Mesendoderm (in vitro differentiated cells): ENCODE measurements around the gene SPRR2A. TPM values are rescaled to one million over a fixed set of nuclear protein-coding genes. Genes with fewer than 3 reads are reported as not detected.

Source experiments
- DNase-seq: peaks from one replicate; pipeline ENCODE4 v3.0.0; 2013
- H2AK5ac ChIP-seq: 2 replicates; pipeline ENCODE4 v1.6.1; 2013; ENCODE audit warnings: low read length, inconsistent platforms
- H2BK120ac ChIP-seq: 2 replicates; pipeline ENCODE4 v1.6.1; 2013; ENCODE audit warnings: low read depth, mild to moderate bottlenecking, low read length, moderate library complexity, mixed read lengths
- H2BK15ac ChIP-seq: replicated peaks from 2 replicates; pipeline ENCODE4 v1.6.1; 2013; ENCODE audit warnings: low read depth, mild to moderate bottlenecking, moderate library complexity
- H2BK5ac ChIP-seq: 2 replicates; pipeline ENCODE4 v1.6.1; 2013; ENCODE audit warnings: low read length, inconsistent platforms
- H3K18ac ChIP-seq: 2 replicates; pipeline ENCODE4 v1.6.1; 2013; ENCODE audit warnings: mild to moderate bottlenecking, low read length, mixed read lengths
- H3K23ac ChIP-seq: one replicate; pipeline ENCODE4 v1.6.1; 2013; ENCODE audit warnings: low read length
- H3K27ac ChIP-seq: 2 replicates; pipeline ENCODE4 v1.5.1; 2013; ENCODE audit warnings: low read depth, mild to moderate bottlenecking, inconsistent platforms, low read length, moderate library complexity
- H3K27me3 ChIP-seq: 2 replicates; pipeline ENCODE4 v1.6.1; 2013; ENCODE audit warnings: low read length, control low read depth, mild to moderate bottlenecking, inconsistent platforms; ENCODE audit not compliant: insufficient read depth, poor library complexity
- H3K36me3 ChIP-seq: 2 replicates; pipeline ENCODE4 v1.6.1; 2013; ENCODE audit warnings: low read length, inconsistent platforms; ENCODE audit not compliant: control insufficient read depth, insufficient read depth
- H3K4ac ChIP-seq: one replicate; pipeline ENCODE4 v1.6.1; 2013; ENCODE audit warnings: low read depth, mild to moderate bottlenecking, low read length, moderate library complexity
- H3K4me1 ChIP-seq: 2 replicates; pipeline ENCODE4 v1.6.1; 2013; ENCODE audit warnings: low read depth, low read length, inconsistent platforms; ENCODE audit not compliant: control insufficient read depth
- H3K4me2 ChIP-seq: 2 replicates; pipeline ENCODE4 v1.6.1; 2013; ENCODE audit warnings: low read length
- H3K4me3 ChIP-seq: 2 replicates; pipeline ENCODE4 v1.5.1; 2013; ENCODE audit warnings: mild to moderate bottlenecking, low read length
- H3K56ac ChIP-seq: one replicate; pipeline ENCODE4 v1.6.1; 2013; ENCODE audit warnings: low read length
- H3K79me1 ChIP-seq: 2 replicates; pipeline ENCODE4 v1.6.1; 2013; ENCODE audit warnings: low read length, inconsistent platforms
- H3K79me2 ChIP-seq: 2 replicates; pipeline ENCODE4 v1.6.1; 2013; ENCODE audit warnings: mild to moderate bottlenecking, low read length; ENCODE audit not compliant: control insufficient read depth, insufficient read depth
- H3K9ac ChIP-seq: 2 replicates; pipeline ENCODE4 v1.6.1; 2013; ENCODE audit warnings: low read length, inconsistent platforms
- H4K5ac ChIP-seq: one replicate; pipeline ENCODE4 v1.6.1; 2013; ENCODE audit warnings: low read length
- H4K8ac ChIP-seq: one replicate; pipeline ENCODE4 v1.6.1; 2013; ENCODE audit warnings: low read depth, mild to moderate bottlenecking, control low read depth, low read length, moderate library complexity
- WGBS: extraction: QIAGEN DNeasy Blood & Tissue Kit; methylation state at CpG from one replicate; pipeline ENCODE4 v1.1.7; 2013; ENCODE audit warnings: low lambda C conversion rate, missing lambda C conversion rate; ENCODE audit not compliant: insufficient coverage; ENCODE audit errors: extremely low coverage; 5-methylcytosine and 5-hydroxymethylcytosine counted together
- polyA plus RNA-seq, 2 experiments: library from polyadenylated mRNA; stranded (reverse); fragments of 200-250 nt; gene quantifications; one replicate each; pipeline ENCODE4 v1.2.3, GENCODE V29; 2013

The SPRR2A gene
- polyA plus RNA-seq (2013, experiment 1 of 2): not detected
- 0.21 TPM for polyA plus RNA-seq (2013, experiment 2 of 2)

DNA sequence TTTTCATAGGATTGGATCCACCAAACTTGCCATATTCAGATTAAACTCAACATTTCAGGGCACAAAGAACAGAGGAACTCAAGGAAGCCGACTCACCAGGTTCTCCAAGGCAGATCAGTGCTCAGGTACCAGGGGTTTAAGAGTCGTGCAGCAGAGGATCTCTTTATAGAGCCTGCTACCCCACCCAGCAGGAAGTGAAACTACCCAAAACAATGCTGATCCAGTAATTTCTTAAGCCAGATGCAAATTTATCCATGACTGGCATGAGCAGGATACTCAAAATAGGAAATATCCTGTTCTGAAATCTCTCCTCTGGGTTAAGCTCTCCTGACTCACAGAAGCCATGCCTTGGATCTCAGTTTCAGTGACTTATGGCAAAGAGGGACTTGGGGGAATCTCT is at the start of gene SPRR2A:
SPRR2A (minus strand) TSS at position 138 of the 400 bp plus-strand sequence. CDS start 777 bp downstream, outside the sequence.
- no CpG with 5 or more reads among the region's 2 CpGs for WGBS
- Histone ChIP-seq H3K4ac (no peak within 1 kb of the TSS), H3K23ac (no peak within 1 kb of the TSS), H3K18ac (no peak within 1 kb of the TSS), H3K79me2 (no peaks in the 10 kb centered on the region), H4K8ac (no peak within 1 kb of the TSS), H2AK5ac (no peak within 1 kb of the TSS), H3K9ac (no peak within 1 kb of the TSS), H2BK120ac (no peak within 1 kb of the TSS), H3K4me3 (no peak within 1 kb of the TSS), H3K56ac (no peak within 1 kb of the TSS), H3K4me2 (no peak within 1 kb of the TSS), H3K27ac (no peak within 1 kb of the TSS), H3K36me3 (no peaks in the 10 kb centered on the region), H4K5ac (no peak within 1 kb of the TSS), H2BK5ac (no peak within 1 kb of the TSS), H2BK15ac (no peak within 1 kb of the TSS), H3K27me3 (no peaks in the 10 kb centered on the region), H3K79me1 (no peaks in the 10 kb centered on the region), H3K4me1 (no peaks in the 10 kb centered on the region)
- no peak for DNase-seq

DNA sequence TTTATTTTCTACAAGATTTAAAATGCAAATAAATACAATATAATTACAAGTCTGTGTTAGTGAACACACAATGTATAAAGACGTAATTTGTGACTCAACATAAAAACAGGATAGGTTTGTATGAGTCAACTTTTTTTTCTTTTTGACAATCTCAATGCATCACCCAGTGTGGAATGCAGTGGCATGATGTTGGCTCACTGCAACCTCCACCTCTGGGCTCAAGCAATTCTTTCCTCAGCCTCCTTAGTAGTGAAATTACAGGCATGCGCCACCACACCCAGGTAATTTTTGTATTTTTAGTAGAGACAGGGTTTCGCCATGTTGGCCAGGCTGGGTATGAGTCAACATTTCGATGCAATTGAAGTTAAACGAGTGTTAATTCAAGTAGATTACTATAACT is 42.9 kb upstream of the SPRR2A start:
- Histone ChIP-seq H3K18ac (no peak overlapping the region), H3K27ac (no peak overlapping the region), H3K23ac (no peak overlapping the region), H3K79me2 (no peaks in the 10 kb centered on the region), H2BK5ac (no peak overlapping the region), H3K4me2 (no peak overlapping the region), H3K27me3 (no peaks in the 10 kb centered on the region), H3K79me1 (no peaks in the 10 kb centered on the region), H3K4me1 (no peaks in the 10 kb centered on the region), H4K5ac (no peak overlapping the region), H3K56ac (no peak overlapping the region), H2BK15ac (no peak overlapping the region), H3K36me3 (no peaks in the 10 kb centered on the region), H3K9ac (no peak overlapping the region), H3K4me3 (no peak overlapping the region), H4K8ac (no peak overlapping the region), H2BK120ac (no peak overlapping the region), H3K4ac (no peak overlapping the region), H2AK5ac (no peak overlapping the region)
- peak; percentile 31 for DNase-seq
- no CpG with 5 or more reads among the region's 5 CpGs for WGBS

DNA sequence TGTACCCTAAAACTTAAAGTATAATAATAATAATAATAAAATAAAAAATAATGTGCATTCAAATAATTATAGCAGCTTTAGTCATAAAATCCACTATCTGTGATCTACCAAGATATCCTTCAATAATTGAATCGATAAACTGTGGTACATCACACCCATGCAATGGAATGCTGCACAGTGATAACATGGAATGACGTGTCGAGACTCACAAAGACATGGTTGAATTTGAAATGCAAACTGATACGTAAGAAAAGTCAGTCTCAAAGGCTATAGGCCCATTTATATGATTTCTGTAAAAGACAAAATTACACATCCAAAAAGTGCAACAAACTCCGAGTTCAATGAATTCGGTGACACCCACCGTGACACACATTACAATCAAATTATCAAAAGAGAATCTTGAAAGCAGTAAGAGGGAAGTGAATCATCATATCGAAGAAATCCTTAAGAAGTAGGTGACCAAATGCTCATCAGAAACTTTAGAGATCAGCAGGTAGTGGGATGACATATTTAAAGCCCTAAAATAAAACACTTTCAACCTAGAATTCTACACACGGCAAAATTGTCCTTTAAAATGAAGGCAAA is 42.2 kb upstream of the SPRR2A start:
- Histone ChIP-seq H3K27me3 (no peaks in the 10 kb centered on the region), H4K8ac (no peak overlapping the region), H2BK15ac (no peak overlapping the region), H3K23ac (no peak overlapping the region), H3K4me2 (no peak overlapping the region), H3K56ac (no peak overlapping the region), H3K18ac (no peak overlapping the region), H2BK120ac (no peak overlapping the region), H3K27ac (no peak overlapping the region), H3K4me1 (no peaks in the 10 kb centered on the region), H3K79me1 (no peaks in the 10 kb centered on the region), H3K4ac (no peak overlapping the region), H3K36me3 (no peaks in the 10 kb centered on the region), H2BK5ac (no peak overlapping the region), H3K79me2 (no peaks in the 10 kb centered on the region), H3K9ac (no peak overlapping the region), H2AK5ac (no peak overlapping the region), H4K5ac (no peak overlapping the region), H3K4me3 (no peak overlapping the region)
- WGBS: no CpG with 5 or more reads among the region's 9 CpGs
- no peak for DNase-seq

GRCh38 chr1:153095764-153096163 is 38.5 kb upstream of the SPRR2A start:
- no peak overlapping the region for H2BK5ac ChIP-seq
- H3K36me3 ChIP-seq: no peaks in the 10 kb centered on the region
- H2BK15ac ChIP-seq: no peak overlapping the region
- no peak overlapping the region for H3K4me2 ChIP-seq
- no peaks in the 10 kb centered on the region for H3K79me2 ChIP-seq
- no peak overlapping the region for H2BK120ac ChIP-seq
- no peak overlapping the region for H3K23ac ChIP-seq
- no peak overlapping the region for H3K4ac ChIP-seq
- no peak overlapping the region for H3K56ac ChIP-seq
- no peaks in the 10 kb centered on the region for H3K4me1 ChIP-seq
- H3K18ac ChIP-seq: no peak overlapping the region
- H2AK5ac ChIP-seq: no peak overlapping the region
- no peak overlapping the region for H4K8ac ChIP-seq
- no peak overlapping the region for H3K9ac ChIP-seq
- no peak for DNase-seq
- H3K27me3 ChIP-seq: no peaks in the 10 kb centered on the region
- no peak overlapping the region for H3K4me3 ChIP-seq
- H3K27ac ChIP-seq: no peak overlapping the region
- H3K79me1 ChIP-seq: no peaks in the 10 kb centered on the region
- H4K5ac ChIP-seq: no peak overlapping the region

GRCh38 chr1:153094426-153094825 is 37.1 kb upstream of the SPRR2A start, which contains the start of gene SPRR2E:
Gene SPRR2E, minus strand, starts transcription at chr1:153094526. Its CDS starts 775 bp downstream, at chr1:153093751.
- no peak for DNase-seq

DNA sequence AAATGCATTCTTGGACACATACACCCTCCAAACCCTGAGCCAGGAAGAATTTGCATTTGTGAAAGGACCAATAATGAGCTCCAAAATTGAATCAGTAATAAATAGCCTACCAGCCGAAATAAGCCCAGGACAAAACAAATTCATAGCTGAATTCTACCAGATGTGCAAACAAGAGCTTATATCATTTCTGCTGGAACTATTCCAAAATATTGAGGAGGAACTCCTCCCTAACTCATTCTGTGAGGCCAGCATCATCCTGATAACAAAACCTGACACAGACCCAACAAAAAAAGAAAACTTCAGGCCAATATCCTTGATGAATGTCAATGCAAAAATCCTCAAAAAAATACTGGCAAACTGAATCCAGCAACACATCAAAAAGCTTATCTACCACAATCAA is 30.3 kb upstream of the SPRR2A start:
- Histone ChIP-seq H3K36me3 (no peaks in the 10 kb centered on the region), H3K23ac (no peak overlapping the region), H3K79me2 (no peaks in the 10 kb centered on the region), H2AK5ac (no peak overlapping the region), H3K27me3 (no peaks in the 10 kb centered on the region), H4K5ac (no peak overlapping the region), H3K56ac (no peak overlapping the region), H3K4ac (no peak overlapping the region), H2BK120ac (no peak overlapping the region), H3K9ac (no peak overlapping the region), H3K4me1 (no peaks in the 10 kb centered on the region), H3K27ac (no peak overlapping the region), H3K79me1 (no peaks in the 10 kb centered on the region), H2BK15ac (no peak overlapping the region), H3K18ac (no peak overlapping the region), H3K4me2 (no peak overlapping the region), H2BK5ac (no peak overlapping the region), H4K8ac (no peak overlapping the region), H3K4me3 (no peak overlapping the region)
- DNase-seq: no peak
- WGBS: no CpG with 5 or more reads among the region's 1 CpG

More at GRCh38 chr1:153094426-153094825, 37.1 kb upstream of the SPRR2A start, which contains the start of gene SPRR2E:
- no peak within 1 kb of the TSS for H3K9ac ChIP-seq
- H4K8ac ChIP-seq: no peak within 1 kb of the TSS
- H2BK120ac ChIP-seq: no peak within 1 kb of the TSS
- no peak within 1 kb of the TSS for H2BK15ac ChIP-seq
- no peak within 1 kb of the TSS for H2AK5ac ChIP-seq
- H3K4ac ChIP-seq: no peak within 1 kb of the TSS
- no peaks in the 10 kb centered on the region for H3K36me3 ChIP-seq
- no peak within 1 kb of the TSS for H3K27ac ChIP-seq
- no peak within 1 kb of the TSS for H3K23ac ChIP-seq
- no peak within 1 kb of the TSS for H3K56ac ChIP-seq
- no peak within 1 kb of the TSS for H2BK5ac ChIP-seq
- no peaks in the 10 kb centered on the region for H3K79me2 ChIP-seq
- no peak within 1 kb of the TSS for H3K4me3 ChIP-seq
- no peak within 1 kb of the TSS for H4K5ac ChIP-seq
- no peak within 1 kb of the TSS for H3K18ac ChIP-seq
- H3K79me1 ChIP-seq: no peaks in the 10 kb centered on the region
- H3K4me2 ChIP-seq: no peak within 1 kb of the TSS
- H3K4me1 ChIP-seq: no peaks in the 10 kb centered on the region
- H3K27me3 ChIP-seq: no peaks in the 10 kb centered on the region
